ENCODE measurements around the gene SOCS1.

The SOCS1 gene

DNA sequence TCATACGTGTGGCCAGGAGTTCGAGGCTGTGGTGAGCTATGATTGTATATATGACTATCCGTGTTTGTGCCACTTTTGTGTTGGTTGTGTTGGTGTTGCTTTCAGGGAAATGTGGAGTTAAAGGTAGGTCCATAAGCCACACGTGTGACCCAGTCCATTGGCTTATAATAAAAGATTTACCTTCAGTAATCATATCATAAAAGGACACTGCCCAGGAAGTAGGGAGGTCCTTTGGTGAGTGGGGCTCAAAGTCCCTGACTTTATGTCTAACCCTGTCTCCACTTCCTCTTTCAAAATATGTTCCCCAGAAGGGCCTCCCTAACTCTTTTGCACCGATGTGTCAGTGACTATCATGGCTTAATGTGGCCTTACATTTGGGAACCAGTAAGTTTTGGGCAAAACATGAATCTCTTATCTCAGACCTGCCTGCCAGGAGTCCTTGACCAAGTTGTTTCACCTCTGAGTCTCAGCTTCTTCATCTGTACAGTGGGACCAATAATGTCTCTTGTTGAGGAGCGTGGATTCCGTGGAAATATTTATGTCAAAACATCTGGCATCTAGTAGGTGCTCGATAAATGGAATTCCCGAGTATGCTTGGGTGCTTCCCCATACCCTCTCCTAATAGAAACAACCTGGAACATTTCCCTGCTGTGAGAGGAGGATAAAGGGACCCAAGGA lies 8.3 kb upstream of the SOCS1 start:
- TF ChIP-seq, protein P1, sequence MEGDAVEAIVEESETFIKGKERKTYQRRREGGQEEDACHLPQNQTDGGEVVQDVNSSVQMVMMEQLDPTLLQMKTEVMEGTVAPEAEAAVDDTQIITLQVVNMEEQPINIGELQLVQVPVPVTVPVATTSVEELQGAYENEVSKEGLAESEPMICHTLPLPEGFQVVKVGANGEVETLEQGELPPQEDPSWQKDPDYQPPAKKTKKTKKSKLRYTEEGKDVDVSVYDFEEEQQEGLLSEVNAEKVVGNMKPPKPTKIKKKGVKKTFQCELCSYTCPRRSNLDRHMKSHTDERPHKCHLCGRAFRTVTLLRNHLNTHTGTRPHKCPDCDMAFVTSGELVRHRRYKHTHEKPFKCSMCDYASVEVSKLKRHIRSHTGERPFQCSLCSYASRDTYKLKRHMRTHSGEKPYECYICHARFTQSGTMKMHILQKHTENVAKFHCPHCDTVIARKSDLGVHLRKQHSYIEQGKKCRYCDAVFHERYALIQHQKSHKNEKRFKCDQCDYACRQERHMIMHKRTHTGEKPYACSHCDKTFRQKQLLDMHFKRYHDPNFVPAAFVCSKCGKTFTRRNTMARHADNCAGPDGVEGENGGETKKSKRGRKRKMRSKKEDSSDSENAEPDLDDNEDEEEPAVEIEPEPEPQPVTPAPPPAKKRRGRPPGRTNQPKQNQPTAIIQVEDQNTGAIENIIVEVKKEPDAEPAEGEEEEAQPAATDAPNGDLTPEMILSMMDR (conservative IDR thresholded peaks at IDR 0.05; ENCODE audit: low read depth, low read length), result no peak
- no peak for DNase-seq (ENCODE audit: low read depth)
- H3K4me3 ChIP-seq (ENCODE audit: low read length), result no peak overlapping the region

DNA sequence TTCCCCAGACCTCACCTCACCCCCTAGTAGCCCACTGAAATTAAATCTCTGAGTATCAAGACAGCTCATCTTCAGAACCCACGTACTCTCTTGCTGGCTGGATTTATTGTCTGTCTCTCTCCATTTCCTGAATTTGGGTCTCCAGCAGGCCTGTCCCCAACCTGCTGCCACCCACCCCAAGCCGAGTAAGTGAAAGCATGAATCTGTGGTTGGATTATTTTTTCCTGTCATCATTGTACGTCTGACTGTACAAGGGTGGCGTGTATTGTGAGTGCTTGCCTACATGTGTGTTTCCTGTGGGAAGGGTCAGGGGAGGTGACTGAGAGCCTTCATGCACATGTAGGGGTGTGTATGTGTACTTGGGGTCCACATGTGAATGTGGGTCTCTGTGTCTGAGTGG lies 7.7 kb upstream of the SOCS1 start:
- no peak overlapping the region for H3K4me3 ChIP-seq (ENCODE audit: low read length)
- TF ChIP-seq, protein P1 (conservative IDR thresholded peaks at IDR 0.05; ENCODE audit: low read depth, low read length), result no peak
- DNase-seq (ENCODE audit: low read depth), result no peak

DNA sequence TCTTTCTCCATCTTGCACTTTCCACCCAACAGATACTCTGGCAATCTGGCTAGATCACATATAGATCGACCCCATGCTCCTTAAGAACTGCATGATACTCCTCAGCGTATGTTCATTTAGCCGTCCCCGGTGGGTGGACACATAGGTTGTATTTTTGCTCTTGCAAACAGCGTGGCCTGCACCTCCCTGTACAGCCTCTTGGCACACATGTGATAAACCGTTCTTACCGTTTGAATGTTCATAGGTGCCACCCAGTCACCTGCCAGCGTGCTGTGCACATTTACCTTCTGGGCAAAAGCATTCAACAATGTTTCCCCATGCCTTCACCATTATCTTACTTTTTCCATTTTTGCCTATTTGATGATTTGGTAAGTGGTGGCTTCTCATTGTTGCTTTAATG lies 6.9 kb upstream of the SOCS1 start:
- TF ChIP-seq, protein P1 (conservative IDR thresholded peaks at IDR 0.05; ENCODE audit: low read depth, low read length), result no peak

DNA sequence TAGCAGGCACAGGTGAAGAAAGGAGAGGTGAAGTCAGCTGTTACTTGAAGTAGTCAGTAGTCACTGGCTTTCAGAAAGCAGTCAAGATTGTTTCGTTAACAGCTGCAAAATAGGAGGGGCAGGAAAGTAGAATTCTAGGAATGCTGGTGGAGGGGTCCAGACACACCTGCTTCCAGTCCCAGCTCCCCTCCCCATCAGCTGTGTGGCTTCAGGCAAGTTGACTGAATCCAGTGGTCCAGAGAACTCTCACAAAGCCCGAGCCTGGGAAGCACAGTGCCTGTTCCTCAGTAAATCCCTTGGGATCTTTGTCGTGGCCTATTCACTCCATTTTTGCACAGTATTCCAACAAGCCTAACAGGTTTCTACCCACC lies 4.6 kb upstream of the SOCS1 start:
- no peak overlapping the region for H3K4me3 ChIP-seq (ENCODE audit: low read length)
- no peak for DNase-seq (ENCODE audit: low read depth)
- TF ChIP-seq, protein P1 (conservative IDR thresholded peaks at IDR 0.05; ENCODE audit: low read depth, low read length), result no peak

More for the DNA sequence above, 6.9 kb upstream of the SOCS1 start:
- H3K4me3 ChIP-seq (ENCODE audit: low read length), result no peak overlapping the region
- DNase-seq (ENCODE audit: low read depth), result no peak

DNA sequence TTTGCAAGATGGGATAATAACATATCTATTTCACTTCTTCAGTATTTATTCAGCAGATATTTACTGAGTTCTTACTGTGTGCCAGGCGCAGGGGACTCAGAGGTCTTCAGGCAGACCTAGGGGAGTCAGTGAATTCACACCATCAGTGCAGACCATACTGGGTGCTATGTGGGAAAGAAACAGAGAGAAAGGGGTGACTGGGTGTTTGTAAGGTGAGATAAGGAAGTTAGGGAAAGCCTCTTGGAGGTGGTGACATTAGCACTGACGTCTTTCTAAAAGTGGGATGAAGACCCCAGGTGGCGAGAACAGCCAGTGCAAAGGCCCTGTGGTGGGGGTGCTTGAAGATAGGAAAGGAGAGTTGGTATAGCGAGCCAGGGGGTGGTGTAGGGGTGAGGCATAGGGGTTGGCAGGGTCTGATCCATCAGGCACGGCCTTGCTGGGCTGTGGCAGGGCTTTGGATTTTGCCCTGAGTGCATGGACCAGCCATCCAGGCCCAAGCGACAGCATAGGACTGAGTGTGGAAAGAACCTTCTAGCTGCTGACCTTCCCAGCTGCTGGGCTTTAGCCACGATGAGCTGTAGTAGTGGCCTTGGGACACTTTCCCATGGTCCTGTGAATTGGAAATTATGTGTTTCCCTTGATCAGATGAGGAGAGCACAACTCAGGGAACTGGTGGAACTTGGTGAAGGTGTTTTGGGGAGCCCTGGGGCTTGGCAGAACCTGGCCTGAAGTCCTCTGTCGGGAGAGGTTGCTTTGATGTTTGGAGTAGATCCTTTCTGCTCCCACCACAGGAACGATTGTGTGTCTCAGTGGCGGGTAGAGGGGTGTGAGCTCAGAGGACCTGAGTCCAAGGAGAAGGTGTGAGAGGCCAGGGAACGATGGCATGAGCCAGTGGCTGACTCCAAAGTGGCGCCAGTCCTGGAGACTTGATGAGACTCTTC lies 3.9 kb upstream of the SOCS1 start:
- no peak for DNase-seq (ENCODE audit: low read depth)
- TF ChIP-seq, protein P1 (conservative IDR thresholded peaks at IDR 0.05; ENCODE audit: low read depth, low read length), result no peak
- no peak overlapping the region for H3K4me3 ChIP-seq (ENCODE audit: low read length)

DNA sequence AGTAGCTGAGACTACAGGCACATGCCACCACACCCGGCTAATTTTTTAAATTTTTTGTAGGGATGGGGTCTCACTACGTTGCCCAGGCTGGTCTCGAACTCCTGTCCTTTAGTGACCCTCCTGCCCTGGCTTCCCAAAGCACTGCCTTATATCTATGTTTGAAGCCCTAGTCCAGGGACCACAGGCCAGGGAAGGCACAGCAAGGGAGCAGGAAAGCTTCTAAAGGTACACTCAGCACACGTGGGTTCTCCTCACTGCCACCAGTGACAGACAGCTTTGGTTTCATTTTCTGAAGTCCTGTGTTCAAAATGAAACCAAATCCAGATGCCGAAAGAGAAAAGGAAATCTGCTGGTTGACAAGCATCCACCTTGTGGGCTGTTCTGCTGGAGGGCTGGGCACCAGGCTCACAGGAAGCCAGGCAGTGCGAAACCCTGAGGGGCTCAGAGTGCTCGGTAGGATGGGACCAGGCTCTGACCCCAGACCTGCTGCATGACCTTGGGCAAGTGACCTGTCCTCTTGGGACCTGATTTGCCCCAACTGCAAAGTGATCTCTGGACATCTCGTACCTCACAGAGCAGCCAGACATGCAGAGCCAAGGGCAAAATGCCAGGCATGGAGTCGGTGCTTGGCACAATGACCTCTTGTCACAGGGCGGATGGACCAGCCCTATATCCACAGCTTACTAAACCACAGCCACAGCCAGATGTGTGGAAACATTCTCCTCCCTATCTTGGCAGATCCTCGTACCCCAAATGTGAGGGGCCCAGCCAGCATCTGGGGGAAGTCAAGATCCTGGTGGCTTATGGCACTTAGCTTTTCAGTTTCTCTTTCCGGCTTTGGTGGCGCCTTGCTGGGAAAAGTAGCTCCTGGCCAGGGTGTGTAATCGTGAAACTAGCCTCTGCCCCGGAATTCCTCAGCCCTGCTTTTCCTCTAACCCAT lies 2.8 kb upstream of the SOCS1 start:
- DNase-seq (ENCODE audit: low read depth), result no peak
- H3K4me3 ChIP-seq (ENCODE audit: low read length), result no peak overlapping the region
- TF ChIP-seq, protein P1 (conservative IDR thresholded peaks at IDR 0.05; ENCODE audit: low read depth, low read length), result no peak

Measured in retinal pigment epithelial cell (primary cell).